Activated naive CD4-positive, alpha-beta T cell (primary cell): ENCODE data around the gene WDR4.
"Not testable (repeated sequence)": the region's sequence is repeated elsewhere in the genome, so short reads cannot be mapped to it uniquely, and the experiment has no call there.

Experiments
- DNase-seq, 4 experiments: peaks; one replicate each; lab custom pipeline; 2025; lab: John Stamatoyannopoulos, UW

Gene WDR4

GRCh38 chr21:42815217-42815616 is 64.1 kb downstream of the WDR4 start:
- DNase-seq = no peak

DNA sequence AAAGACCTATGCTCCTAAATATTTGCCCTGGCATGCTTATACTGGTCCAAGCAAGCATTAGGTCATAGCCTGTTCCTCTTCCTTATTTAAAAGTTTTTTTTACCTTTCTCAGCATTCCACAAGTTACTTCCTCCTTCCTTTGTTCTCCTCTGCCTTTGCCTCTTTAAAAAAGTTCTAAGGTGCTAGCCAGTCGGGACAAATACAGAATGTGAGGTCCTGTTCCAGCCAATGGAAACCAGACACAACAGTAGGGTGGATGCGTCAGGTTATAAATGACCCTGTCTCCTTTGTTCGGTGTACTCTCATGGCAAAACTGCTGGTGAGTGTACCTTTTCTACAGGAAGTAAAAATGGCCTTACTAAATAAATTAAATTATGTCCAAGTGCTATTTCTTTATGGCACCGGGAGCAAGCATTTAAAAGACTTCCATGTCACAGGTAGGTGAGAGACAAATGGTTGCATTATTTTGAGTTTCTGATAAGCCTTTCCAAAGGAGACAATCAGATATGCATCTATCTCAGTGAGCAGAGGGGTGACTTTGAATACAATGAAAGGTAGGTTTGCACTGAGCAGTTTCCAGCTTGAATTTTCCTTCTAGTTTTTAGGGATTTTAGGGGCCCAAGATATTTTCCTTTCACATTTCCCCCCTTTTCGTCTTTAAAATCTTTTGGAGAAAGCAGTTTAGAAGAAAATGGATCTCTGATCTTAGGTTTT is 66.7 kb downstream of the WDR4 start:
- DNase-seq = not testable (repeated sequence)

DNA sequence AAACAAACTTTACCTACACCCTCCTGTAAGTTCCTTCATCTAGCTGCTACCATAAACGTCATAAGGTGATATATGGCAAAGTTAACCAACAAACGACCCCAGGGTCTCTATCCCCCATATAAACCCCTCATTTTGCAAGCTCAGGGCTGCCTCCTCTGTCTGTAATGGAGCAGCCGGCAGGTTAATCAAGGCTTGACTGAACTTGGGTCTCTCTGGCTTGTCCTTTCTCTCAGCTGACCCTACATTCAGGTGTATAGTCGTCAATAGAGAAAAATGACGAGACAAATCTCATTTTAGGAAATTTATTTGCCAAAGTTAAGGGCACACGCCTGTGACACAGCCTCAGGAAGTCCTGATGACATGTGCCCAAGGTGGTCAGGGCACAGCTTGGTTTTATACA is 67.4 kb downstream of the WDR4 start:
- DNase-seq = no peak

DNA sequence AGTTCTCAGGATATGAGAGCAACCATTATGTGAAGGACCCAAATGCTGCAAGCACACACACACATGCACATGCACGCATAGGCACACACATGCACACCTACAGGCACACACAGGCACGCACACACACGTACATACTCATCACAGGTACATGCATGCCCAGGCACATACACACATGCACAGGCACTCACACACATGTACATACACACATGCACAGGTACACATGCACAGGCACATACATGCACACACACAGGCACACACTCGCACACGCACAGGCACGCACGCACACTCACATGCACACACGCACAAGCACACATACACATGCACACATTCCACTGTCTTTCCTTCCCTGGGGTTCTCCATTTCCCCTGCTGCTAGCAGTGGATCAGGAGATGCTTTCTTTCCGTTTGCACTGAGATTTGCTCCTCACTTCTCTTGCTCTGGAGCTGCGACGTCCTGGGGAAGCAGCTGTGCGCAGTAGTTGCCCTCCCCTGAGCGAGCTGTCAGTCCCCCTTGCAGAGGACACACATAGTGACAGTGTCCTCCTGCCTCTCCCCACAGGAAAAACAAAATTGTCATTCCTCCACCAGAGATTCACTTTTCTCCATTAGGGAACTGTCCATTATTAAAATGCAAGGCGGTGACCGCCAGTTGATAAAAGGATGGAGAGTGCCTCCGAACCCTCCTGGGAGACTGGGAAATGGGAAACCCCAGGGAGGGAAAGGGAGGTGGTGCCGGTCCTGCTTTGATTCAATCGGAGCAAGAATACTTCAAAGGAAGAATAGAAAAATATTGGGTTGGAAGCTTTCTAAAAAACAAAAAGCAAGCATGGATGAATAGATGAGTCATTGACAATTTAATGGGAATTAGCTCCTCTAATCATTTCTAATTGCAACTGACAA is 69.5 kb downstream of the WDR4 start:
- DNase-seq = no peak

GRCh38 chr21:42809171-42809570 is 70.2 kb downstream of the WDR4 start:
- DNase-seq = no peak

DNA sequence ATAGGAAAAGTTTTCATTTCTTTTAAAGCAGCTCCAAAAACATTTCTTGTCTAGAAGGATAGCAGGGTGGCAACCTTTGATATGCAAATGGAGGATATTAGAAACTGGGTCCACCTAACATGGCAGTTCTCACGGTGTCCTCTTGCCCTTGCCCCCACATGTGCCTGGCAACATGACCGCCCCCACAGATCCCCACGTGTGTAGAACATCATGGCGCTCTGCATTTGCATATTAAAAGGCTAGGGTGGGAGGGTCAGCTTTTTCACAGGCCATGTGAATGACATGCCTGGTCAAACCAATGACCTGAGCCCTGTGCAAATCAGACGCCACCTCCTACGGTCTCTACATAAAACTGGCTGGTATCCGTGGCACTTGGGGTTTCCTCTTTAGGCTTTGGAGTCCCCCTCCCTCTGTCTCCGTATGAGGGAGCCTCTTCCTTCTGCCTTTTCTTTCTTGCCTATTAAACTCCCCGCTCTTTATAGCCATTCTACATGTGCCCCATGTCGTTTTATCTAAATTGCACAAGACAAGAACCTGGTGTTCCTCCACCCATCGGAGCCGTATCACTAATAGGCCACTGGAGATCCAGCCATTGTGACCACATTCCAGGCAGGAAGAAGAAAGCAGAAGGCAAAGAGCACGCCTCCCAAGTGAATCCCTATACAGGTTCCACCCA is 71.3 kb downstream of the WDR4 start:
- no peak for DNase-seq

DNA sequence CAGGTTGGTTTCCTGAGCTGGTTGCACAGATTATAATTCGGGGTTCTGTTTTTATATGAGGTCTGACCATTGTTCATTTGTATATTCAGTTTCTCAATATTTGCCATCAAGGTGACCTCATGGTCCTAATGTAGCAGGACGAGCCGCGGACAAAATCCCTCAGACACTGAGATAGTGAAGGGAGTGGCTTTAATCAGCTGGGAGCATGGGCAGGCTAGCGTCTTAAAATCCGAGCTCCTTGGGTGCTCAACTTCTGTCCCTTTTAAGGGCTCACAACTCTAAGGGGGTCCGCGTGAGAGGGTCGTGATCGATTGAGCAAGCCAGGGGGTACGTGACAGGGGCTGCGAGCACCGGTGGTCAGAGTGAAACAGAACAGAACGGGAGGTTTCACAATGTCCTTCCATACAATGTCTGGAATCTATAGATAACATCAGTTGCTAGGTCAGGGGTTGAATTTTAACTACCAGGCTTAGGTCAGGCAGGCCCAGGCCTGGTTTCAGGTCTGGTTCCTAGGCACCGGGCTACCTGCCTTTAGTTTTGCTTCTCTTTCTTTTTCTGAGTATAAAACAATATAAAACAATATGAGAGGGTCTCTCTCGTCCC is 71.9 kb downstream of the WDR4 start:
- DNase-seq = not testable (repeated sequence)

GRCh38 chr21:42806509-42807140 is 72.7 kb downstream of the WDR4 start:
- DNase-seq = no peak

- DNase-seq = not testable (repeated sequence)
These were observed 77.7 kb downstream of the WDR4 start for GRCh38 chr21:42801616-42802015.

DNA sequence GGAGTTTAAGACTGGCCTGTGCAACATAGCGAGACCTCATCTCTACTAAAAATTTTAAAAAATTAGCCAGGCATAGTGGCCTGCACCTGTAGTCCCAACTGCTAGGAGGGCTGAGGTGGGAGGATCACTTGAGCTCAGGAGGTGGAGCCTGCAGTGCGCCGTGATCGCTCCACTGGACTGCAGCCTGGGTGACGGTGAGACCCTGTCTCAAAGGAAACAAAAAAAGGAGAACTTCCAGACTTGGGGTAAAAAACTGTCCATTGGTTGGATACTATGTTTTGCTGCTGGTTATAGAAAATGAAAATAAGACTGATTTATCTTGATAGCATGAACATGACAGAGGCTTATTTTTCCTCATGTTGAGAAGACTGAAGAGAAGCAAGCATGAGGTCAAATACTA is 79.4 kb downstream of the WDR4 start:
- no peak for DNase-seq

DNA sequence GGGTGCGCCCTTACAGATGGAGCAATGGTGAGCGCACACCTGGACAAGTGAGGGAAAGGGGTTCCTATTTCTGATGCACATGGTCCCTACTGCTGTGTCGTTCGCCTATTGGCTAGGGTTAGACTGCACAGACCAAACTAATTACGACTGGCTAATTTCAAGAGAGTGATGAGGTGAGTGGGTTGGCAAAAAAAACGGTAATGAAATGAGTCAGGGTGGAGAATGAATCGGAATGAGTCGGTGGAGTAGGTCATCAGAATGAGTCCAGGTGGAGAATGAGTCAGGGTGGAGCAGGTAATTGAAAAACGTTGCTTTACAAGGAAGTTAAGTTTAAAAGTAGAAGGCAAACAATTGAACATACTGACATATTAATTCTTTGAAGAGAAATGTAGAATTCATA is 79.8 kb downstream of the WDR4 start:
- DNase-seq = no peak
